Endodermal cell (in vitro differentiated cells): ENCODE results near the gene CEP57L1. TPM values are rescaled to one million over a fixed set of nuclear protein-coding genes. Genes with fewer than 3 reads are reported as not detected.

Experiments
- DNase-seq: peaks from one replicate; pipeline ENCODE4 v3.0.0-alpha.2; 2017
- H3K27ac ChIP-seq: 2 replicates; pipeline ENCODE4 v1.5.1; 2013; ENCODE audit warnings: mild to moderate bottlenecking, low read depth, low read length, moderate library complexity
- H3K27me3 ChIP-seq: 2 replicates; pipeline ENCODE4 v1.6.1; 2013; ENCODE audit warnings: mild to moderate bottlenecking, low read length, moderate library complexity; ENCODE audit not compliant: insufficient read depth, control insufficient read depth, poor library complexity, severe bottlenecking
- H3K36me3 ChIP-seq: 2 replicates; pipeline ENCODE4 v1.7.0; 2013; ENCODE audit warnings: mild to moderate bottlenecking, low read length, moderate library complexity; ENCODE audit not compliant: control insufficient read depth, insufficient read depth
- H3K4me1 ChIP-seq: one replicate; pipeline ENCODE4 v1.7.0; 2013; ENCODE audit warnings: low read length; ENCODE audit not compliant: control insufficient read depth, insufficient read depth
- H3K4me3 ChIP-seq: 2 replicates; pipeline ENCODE4 v1.5.1; 2013; ENCODE audit warnings: mild to moderate bottlenecking, low read length, moderate library complexity
- H3K9ac ChIP-seq: 2 replicates; pipeline ENCODE4 v1.6.1; 2013; ENCODE audit warnings: mild to moderate bottlenecking, low read length, moderate library complexity; ENCODE audit not compliant: poor library complexity, severe bottlenecking; ENCODE audit errors: extremely low read depth
- H3K9me3 ChIP-seq: 2 replicates; pipeline ENCODE4 v1.6.1; 2013; ENCODE audit warnings: mild to moderate bottlenecking, low read length, moderate library complexity; ENCODE audit not compliant: control insufficient read depth
- H3K27ac Mint-ChIP-seq: 2 replicates; pipeline ENCODE4 v1.8.0; 2020; ENCODE audit warnings: mixed read lengths
- H3K27me3 Mint-ChIP-seq: 2 replicates; pipeline ENCODE4 v1.8.0; 2021; ENCODE audit warnings: mild to moderate bottlenecking, mixed read lengths; ENCODE audit not compliant: insufficient read depth
- H3K36me3 Mint-ChIP-seq: 2 replicates; pipeline ENCODE4 v1.8.0; 2020; ENCODE audit warnings: low read depth, mixed read lengths
- H3K4me1 Mint-ChIP-seq: 2 replicates; pipeline ENCODE4 v1.8.0; 2020; ENCODE audit warnings: mixed read lengths
- H3K4me3 Mint-ChIP-seq: 2 replicates; pipeline ENCODE4 v1.8.0; 2020; ENCODE audit warnings: mild to moderate bottlenecking, moderate library complexity, mixed read lengths
- H3K9me3 Mint-ChIP-seq: 2 replicates; pipeline ENCODE4 v1.8.0; 2020; ENCODE audit warnings: mild to moderate bottlenecking, mixed read lengths
- CTCF ChIP-seq: fragments of 200-600 bp; sonication (generic); conservative IDR thresholded peaks from 2 replicates; pipeline ENCODE4 v1.5.0; 2021; ENCODE audit warnings: antibody characterized with exemption, mild to moderate bottlenecking
- WGBS, 2 experiments: methylation state at CpG; one replicate each; pipeline versions ENCODE4 v1.1.5 to v1.1.7; 2013; ENCODE audit warnings: missing lambda C conversion rate in 2 of 2, mixed read lengths in 1 of 2; ENCODE audit not compliant: insufficient coverage in 1 of 2, insufficient read length in 1 of 2; 5-methylcytosine and 5-hydroxymethylcytosine counted together
- total RNA-seq, 2 donors: library from RNA; stranded (reverse); fragmentation: NEBNext Ultra II Directional in 1 of 2; extraction: Animal tissue kit (Norgen Biotek cat#: 25700) in 1 of 2; gene quantifications; 2 replicates in 1 of 2; 3 replicates in 1 of 2; pipeline ENCODE4 v1.2.1, GENCODE V29; 2021

Gene CEP57L1
- total RNA-seq, 2 donors from 2014 or later: 8.4 to 17.6 TPM

- no peaks in the 10 kb centered on the region for H3K36me3 ChIP-seq
- H3K4me3 ChIP-seq: no peak overlapping the region
- Mint-ChIP-seq H3K27ac (no peak overlapping the region), H3K27me3 (no peaks in the 10 kb centered on the region), H3K36me3 (peaks cover 5% of the 10 kb centered on the region), H3K4me1 (no peaks in the 10 kb centered on the region), H3K4me3 (no peak overlapping the region), H3K9me3 (no peaks in the 10 kb centered on the region)
- H3K9ac ChIP-seq: no peak overlapping the region
- no peaks in the 10 kb centered on the region for H3K27me3 ChIP-seq
- H3K9me3 ChIP-seq: no peaks in the 10 kb centered on the region
- H3K4me1 ChIP-seq: no peaks in the 10 kb centered on the region
- no peak overlapping the region for H3K27ac ChIP-seq
- DNase-seq: no peak
- no peak for TF ChIP-seq CTCF
- 75 to 88% methylated on average over 1 of the region's 1 CpG for WGBS, 2 experiments
These were observed 14.3 kb upstream of the CEP57L1 start for GRCh38 chr6:109081026-109081425.

GRCh38 chr6:109081516-109082187, 13.7 kb upstream of the CEP57L1 start:
- no peak for TF ChIP-seq CTCF
- no peaks in the 10 kb centered on the region for H3K27me3 ChIP-seq
- WGBS, 2 experiments: 92 to 94% methylated on average over 3 of the region's 4 CpGs
- no peaks in the 10 kb centered on the region for H3K4me1 ChIP-seq
- Mint-ChIP-seq H3K27ac (no peak overlapping the region), H3K4me3 (no peak overlapping the region), H3K36me3 (peaks cover 5% of the 10 kb centered on the region), H3K9me3 (no peaks in the 10 kb centered on the region), H3K4me1 (no peaks in the 10 kb centered on the region), H3K27me3 (no peaks in the 10 kb centered on the region)
- no peak overlapping the region for H3K9ac ChIP-seq
- H3K27ac ChIP-seq: no peak overlapping the region
- no peak overlapping the region for H3K4me3 ChIP-seq
- H3K36me3 ChIP-seq: no peaks in the 10 kb centered on the region
- no peak for DNase-seq
- H3K9me3 ChIP-seq: no peaks in the 10 kb centered on the region

GRCh38 chr6:109082188-109082577, 13.1 kb upstream of the CEP57L1 start:
- Mint-ChIP-seq H3K9me3 (no peaks in the 10 kb centered on the region), H3K4me1 (no peaks in the 10 kb centered on the region), H3K4me3 (no peak overlapping the region), H3K27ac (no peak overlapping the region), H3K27me3 (no peaks in the 10 kb centered on the region), H3K36me3 (peaks cover 5% of the 10 kb centered on the region)
- Histone ChIP-seq H3K9me3 (no peaks in the 10 kb centered on the region), H3K27me3 (no peaks in the 10 kb centered on the region), H3K4me3 (no peak overlapping the region), H3K9ac (no peak overlapping the region), H3K36me3 (no peaks in the 10 kb centered on the region), H3K27ac (no peak overlapping the region), H3K4me1 (no peaks in the 10 kb centered on the region)
- WGBS, 2 experiments: 92 to 100% methylated on average over 1 of the region's 1 CpG
- DNase-seq: no peak
- peak; percentile 56 for TF ChIP-seq CTCF
